ENCODE results near the gene RASEF.

GRCh38 chr9:83109296-83109695 lies 46.4 kb upstream of the RASEF start:
- no peak for TF ChIP-seq CTCF (IDR thresholded peaks at IDR 0.05; ENCODE audit: insufficient read depth, low read length)
- no peak for TF ChIP-seq POLR2AphosphoS5 (IDR thresholded peaks at IDR 0.05; ENCODE audit: low read depth)
- TF ChIP-seq GABPA (IDR thresholded peaks at IDR 0.05; ENCODE audit: low read depth), result no peak

All from HL-60 (cell line).